ENCODE results near the gene CMTM6.
"Not testable (repeated sequence)": the region's sequence is repeated elsewhere in the genome, so short reads cannot be mapped to it uniquely, and the experiment has no call there.

The CMTM6 gene

DNA sequence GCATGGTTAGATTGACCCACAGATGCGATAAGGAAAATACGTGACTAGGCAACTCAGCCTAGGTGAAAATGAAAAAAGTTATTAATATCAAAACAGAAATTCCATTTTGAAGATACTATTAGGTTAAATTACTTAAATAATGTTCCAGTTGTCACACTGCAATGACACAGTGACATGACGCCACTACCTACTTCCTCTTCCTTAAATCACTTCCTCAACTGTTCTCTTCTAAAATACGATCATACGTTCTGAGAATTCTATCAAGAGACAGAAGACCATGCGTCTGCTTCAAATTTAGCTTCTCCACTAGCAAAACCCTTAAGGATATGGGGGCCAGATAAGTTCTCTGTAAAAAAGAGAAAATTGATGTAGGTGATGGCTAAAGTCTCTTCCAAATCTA lies 18.2 kb downstream of the CMTM6 start:
- H3K4me3 ChIP-seq (ENCODE audit: low read length): no peak overlapping the region
- 100% methylated on average over 3 of the region's 6 CpGs for WGBS (ENCODE audit: insufficient coverage, insufficient read length)
- no peaks in the 10 kb centered on the region for H3K9me3 ChIP-seq (ENCODE audit: control insufficient read depth, insufficient read depth, low read length)
- no peaks in the 10 kb centered on the region for H3K27me3 ChIP-seq (ENCODE audit: control insufficient read depth, insufficient read depth, low read length)
- DNase-seq (ENCODE audit: low read depth, low spot score): no peak
- no peaks in the 10 kb centered on the region for H3K4me1 ChIP-seq (ENCODE audit: control insufficient read depth, insufficient read depth, low read length)
- peaks cover 2% of the 10 kb centered on the region; the same call in 1 of the 2 replicates for H3K36me3 ChIP-seq (ENCODE audit: control insufficient read depth, insufficient read depth, low read length)
- no peak overlapping the region for H3K27ac ChIP-seq (ENCODE audit: low read length)

DNA sequence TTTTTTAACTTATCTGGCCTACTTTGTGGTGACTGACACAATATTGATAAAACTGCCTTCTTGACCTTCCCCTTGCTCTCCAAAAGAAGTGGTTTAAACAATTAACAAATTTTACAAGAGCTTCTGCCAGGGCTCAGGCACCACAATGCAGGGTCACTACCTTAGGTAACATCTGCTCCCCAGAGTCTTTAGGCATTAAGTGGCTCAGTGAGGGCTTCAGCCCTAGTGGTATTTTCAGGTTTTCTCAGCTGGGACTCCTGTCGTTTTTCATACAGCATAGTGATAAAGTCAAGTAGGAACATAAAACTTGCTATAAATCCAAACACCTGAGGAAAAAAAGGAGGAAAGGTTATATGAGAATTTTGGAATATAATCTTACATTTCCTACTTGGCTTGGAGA lies 18.9 kb downstream of the CMTM6 start:
- Histone ChIP-seq H3K4me3 (ENCODE audit: low read length) (no peak overlapping the region), H3K36me3 (ENCODE audit: control insufficient read depth, insufficient read depth, low read length) (peaks cover 2% of the 10 kb centered on the region; the same call in 1 of the 2 replicates), H3K4me1 (ENCODE audit: control insufficient read depth, insufficient read depth, low read length) (no peaks in the 10 kb centered on the region), H3K27me3 (ENCODE audit: control insufficient read depth, insufficient read depth, low read length) (no peaks in the 10 kb centered on the region), H3K27ac (ENCODE audit: low read length) (no peak overlapping the region), H3K9me3 (ENCODE audit: control insufficient read depth, insufficient read depth, low read length) (no peaks in the 10 kb centered on the region)
- DNase-seq (ENCODE audit: low read depth, low spot score): no peak
- WGBS (ENCODE audit: insufficient coverage, insufficient read length): no CpG with 5 or more reads among the region's 1 CpG

DNA sequence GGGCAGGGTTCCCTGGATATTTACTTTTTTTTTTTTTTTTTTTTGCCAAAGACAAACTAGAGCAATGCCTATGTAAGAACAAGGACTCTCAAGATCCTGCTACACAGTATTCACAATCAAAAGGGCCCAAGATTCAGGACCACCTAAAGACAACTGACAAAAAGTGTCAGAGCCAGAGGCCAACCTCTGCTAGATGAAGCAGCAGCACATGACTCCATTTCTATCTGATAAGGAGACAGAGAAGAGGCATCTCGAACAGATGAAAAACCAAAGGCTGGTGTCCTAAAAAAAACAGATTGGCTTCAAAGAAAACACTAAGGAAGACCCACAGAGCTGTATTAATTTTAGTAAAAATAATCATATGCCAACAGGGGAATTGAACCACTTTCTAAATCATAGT lies 20.0 kb downstream of the CMTM6 start:
- Histone ChIP-seq H3K27ac (ENCODE audit: low read length) (no peak overlapping the region), H3K4me1 (ENCODE audit: control insufficient read depth, insufficient read depth, low read length) (no peaks in the 10 kb centered on the region), H3K4me3 (ENCODE audit: low read length) (no peak overlapping the region), H3K36me3 (ENCODE audit: control insufficient read depth, insufficient read depth, low read length) (peaks cover 2% of the 10 kb centered on the region; the same call in 1 of the 2 replicates), H3K9me3 (ENCODE audit: control insufficient read depth, insufficient read depth, low read length) (no peaks in the 10 kb centered on the region), H3K27me3 (ENCODE audit: control insufficient read depth, insufficient read depth, low read length) (no peaks in the 10 kb centered on the region)
- WGBS (ENCODE audit: insufficient coverage, insufficient read length): no CpG with 5 or more reads among the region's 1 CpG
- no peak for DNase-seq (ENCODE audit: low read depth, low spot score)

DNA sequence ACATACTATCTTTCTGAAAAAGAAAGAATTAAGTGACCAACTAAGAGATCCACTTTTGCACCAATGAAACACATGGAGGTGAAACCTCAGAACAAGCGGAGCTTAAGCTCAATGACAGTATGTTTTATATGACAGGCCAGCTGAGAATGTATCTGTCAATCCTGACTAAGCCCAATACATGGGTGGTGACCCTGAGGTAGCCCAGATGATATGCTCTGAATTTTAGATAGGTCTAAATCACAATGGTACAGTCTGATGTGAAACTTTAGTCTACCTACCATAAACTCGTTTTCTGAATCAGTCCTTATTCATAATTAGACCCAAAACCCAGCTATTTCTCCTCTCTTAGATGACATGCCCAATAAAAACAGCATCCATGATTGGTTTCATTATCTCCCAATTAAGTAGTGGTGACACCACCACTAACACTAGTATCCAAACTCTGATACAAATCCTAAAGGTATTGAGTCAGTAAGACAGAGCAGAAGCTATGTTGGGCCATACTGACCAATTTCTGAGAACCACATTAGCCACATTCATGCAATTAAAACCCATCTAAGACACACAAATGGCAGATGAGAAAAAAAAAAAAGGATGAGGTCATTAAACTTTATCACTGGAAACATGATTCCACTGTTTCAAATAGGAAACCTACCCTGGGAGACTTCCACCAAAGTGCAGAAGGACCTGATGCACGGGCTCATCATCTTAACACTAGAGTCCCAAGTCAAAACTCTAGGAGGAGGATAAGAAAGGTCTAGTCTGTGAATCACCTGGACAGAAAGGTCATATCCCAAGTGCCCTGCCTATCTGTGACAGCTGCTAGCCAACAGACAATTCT lies 20.6 kb downstream of the CMTM6 start:
- WGBS (ENCODE audit: insufficient coverage, insufficient read length): no CpG with 5 or more reads among the region's 3 CpGs
- Histone ChIP-seq H3K9me3 (ENCODE audit: control insufficient read depth, insufficient read depth, low read length) (no peaks in the 10 kb centered on the region), H3K27ac (ENCODE audit: low read length) (no peak overlapping the region), H3K4me3 (ENCODE audit: low read length) (no peak overlapping the region), H3K36me3 (ENCODE audit: control insufficient read depth, insufficient read depth, low read length) (peaks cover 2% of the 10 kb centered on the region; the same call in 1 of the 2 replicates), H3K27me3 (ENCODE audit: control insufficient read depth, insufficient read depth, low read length) (no peaks in the 10 kb centered on the region), H3K4me1 (ENCODE audit: control insufficient read depth, insufficient read depth, low read length) (no peaks in the 10 kb centered on the region)
- DNase-seq (ENCODE audit: low read depth, low spot score): no peak

DNA sequence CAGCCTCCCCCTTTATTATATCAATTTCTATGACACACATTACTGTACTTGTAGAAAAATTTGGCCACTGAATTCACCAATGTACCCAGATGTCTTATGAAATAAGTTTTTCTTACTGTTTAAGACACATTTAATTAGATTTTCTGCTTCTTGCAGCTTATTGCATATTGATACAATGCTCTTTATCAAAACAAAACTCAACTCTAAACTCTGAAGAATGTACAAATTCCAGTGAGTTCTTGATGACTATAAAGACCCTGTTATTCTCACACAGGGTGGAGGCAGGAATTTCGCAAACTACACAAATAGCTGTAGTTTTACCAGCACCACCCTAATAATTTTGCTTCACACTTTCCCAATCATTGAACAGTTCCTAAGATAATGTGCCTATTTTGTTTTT lies 22.0 kb downstream of the CMTM6 start:
- H3K27ac ChIP-seq (ENCODE audit: low read length): no peak overlapping the region
- peaks cover 2% of the 10 kb centered on the region; the same call in 1 of the 2 replicates for H3K36me3 ChIP-seq (ENCODE audit: control insufficient read depth, insufficient read depth, low read length)
- WGBS (ENCODE audit: insufficient coverage, insufficient read length): no CpG with 5 or more reads among the region's 1 CpG
- no peaks in the 10 kb centered on the region for H3K27me3 ChIP-seq (ENCODE audit: control insufficient read depth, insufficient read depth, low read length)
- H3K9me3 ChIP-seq (ENCODE audit: control insufficient read depth, insufficient read depth, low read length): no peaks in the 10 kb centered on the region
- no peak for DNase-seq (ENCODE audit: low read depth, low spot score)
- no peak overlapping the region for H3K4me3 ChIP-seq (ENCODE audit: low read length)
- no peaks in the 10 kb centered on the region for H3K4me1 ChIP-seq (ENCODE audit: control insufficient read depth, insufficient read depth, low read length)

DNA sequence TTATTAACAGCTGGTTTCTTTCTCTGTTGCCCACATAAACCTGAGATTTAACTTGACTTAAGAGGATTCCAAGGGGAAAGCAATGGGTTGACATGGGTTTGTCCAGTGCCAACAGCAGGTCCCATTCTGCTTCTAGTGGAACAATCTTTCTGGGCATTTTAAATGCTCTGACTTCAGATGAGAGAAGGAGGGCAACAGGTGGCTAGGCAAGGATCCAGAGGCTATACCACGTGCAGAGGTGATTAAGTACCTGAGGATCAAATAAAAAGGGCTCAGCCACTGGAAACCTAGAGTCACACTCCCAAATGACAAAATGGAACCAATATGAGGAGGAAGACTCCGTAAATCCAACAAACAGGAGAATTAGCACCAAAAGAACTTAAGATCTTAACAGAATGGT lies 28.5 kb downstream of the CMTM6 start:
- Histone ChIP-seq H3K27ac (ENCODE audit: low read length) (no peak overlapping the region), H3K27me3 (ENCODE audit: control insufficient read depth, insufficient read depth, low read length) (no peaks in the 10 kb centered on the region), H3K4me3 (ENCODE audit: low read length) (no peak overlapping the region), H3K4me1 (ENCODE audit: control insufficient read depth, insufficient read depth, low read length) (no peaks in the 10 kb centered on the region), H3K36me3 (ENCODE audit: control insufficient read depth, insufficient read depth, low read length) (no peaks in the 10 kb centered on the region), H3K9me3 (ENCODE audit: control insufficient read depth, insufficient read depth, low read length) (no peaks in the 10 kb centered on the region)
- no peak for DNase-seq (ENCODE audit: low read depth, low spot score)
- WGBS (ENCODE audit: insufficient coverage, insufficient read length): no CpG with 5 or more reads among the region's 2 CpGs

DNA sequence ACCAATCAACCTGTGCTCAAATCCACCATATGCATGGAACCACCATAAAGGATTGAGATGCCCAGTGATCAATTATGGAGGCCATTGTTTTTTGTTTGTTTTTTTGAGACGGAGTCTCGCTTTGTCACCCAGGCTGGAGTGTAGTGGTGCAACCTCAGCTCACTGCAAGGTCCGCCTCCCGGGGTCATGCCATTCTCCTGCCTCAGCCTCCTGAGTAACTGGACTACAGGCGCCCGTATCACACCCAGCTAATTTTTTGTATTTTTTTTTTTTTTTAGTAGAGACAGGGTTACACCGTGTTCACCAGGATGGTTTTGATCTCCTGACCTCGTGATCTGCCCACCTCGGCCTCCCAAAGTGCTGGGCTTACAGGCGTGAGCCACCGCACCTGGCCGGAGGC lies 30.5 kb downstream of the CMTM6 start:
- H3K27me3 ChIP-seq (ENCODE audit: control insufficient read depth, insufficient read depth, low read length); H3K4me1 ChIP-seq (ENCODE audit: control insufficient read depth, insufficient read depth, low read length); H3K9me3 ChIP-seq (ENCODE audit: control insufficient read depth, insufficient read depth, low read length); H3K4me3 ChIP-seq (ENCODE audit: low read length); H3K27ac ChIP-seq (ENCODE audit: low read length); H3K36me3 ChIP-seq (ENCODE audit: control insufficient read depth, insufficient read depth, low read length); DNase-seq (ENCODE audit: low read depth, low spot score): not testable (repeated sequence)
- WGBS (ENCODE audit: insufficient coverage, insufficient read length): no CpG with 5 or more reads among the region's 12 CpGs

DNA sequence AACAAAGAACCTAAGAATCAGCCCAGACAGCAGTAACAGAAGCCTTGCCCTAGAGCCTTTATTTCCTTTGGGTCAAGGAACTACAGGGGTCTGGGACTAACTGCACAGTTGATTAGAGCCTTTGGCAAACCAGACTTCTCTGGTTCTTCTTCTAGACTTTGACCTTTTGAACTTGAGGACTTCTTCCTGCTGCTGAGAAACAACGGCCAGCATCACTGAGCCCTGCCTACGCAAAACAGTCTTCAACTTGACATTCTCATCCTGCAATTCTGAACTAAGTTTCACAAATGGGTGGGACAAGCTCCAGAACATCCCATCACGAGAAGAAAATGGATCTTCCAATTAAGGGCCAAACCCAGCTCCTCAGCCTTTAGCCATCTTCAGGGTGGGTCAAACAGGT lies 31.4 kb downstream of the CMTM6 start:
- no peaks in the 10 kb centered on the region for H3K9me3 ChIP-seq (ENCODE audit: control insufficient read depth, insufficient read depth, low read length)
- no peak overlapping the region for H3K4me3 ChIP-seq (ENCODE audit: low read length)
- 0 out of 2 replicates have a peak, but pooled peaks cover 2% of the 10 kb centered on the region for H3K4me1 ChIP-seq (ENCODE audit: control insufficient read depth, insufficient read depth, low read length)
- no peaks in the 10 kb centered on the region for H3K36me3 ChIP-seq (ENCODE audit: control insufficient read depth, insufficient read depth, low read length)
- no peaks in the 10 kb centered on the region for H3K27me3 ChIP-seq (ENCODE audit: control insufficient read depth, insufficient read depth, low read length)
- DNase-seq (ENCODE audit: low read depth, low spot score): no peak
- no peak overlapping the region for H3K27ac ChIP-seq (ENCODE audit: low read length)
- no CpG with 5 or more reads among the region's 3 CpGs for WGBS (ENCODE audit: insufficient coverage, insufficient read length)

DNA sequence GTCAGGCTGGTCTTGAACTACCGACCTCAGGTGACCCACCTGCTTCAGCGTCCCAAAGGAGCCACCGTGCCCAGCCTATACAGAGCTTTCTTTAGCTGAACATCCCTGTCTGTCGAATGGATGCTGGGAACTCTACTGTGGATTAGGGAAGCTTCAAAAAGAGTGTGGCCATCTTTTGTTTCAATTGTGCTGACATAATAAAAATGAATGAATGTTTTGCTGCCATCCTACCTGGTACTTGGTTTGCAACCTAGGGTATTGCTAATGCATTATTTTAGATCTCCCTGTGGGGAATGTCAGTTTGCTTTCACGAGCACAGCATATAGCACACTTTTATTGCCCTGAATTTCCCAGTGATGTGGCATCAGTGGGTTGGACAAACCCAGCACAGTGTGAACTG lies 32.3 kb downstream of the CMTM6 start:
- H3K4me1 ChIP-seq (ENCODE audit: control insufficient read depth, insufficient read depth, low read length): 0 out of 2 replicates have a peak, but pooled peaks cover 2% of the 10 kb centered on the region
- H3K9me3 ChIP-seq (ENCODE audit: control insufficient read depth, insufficient read depth, low read length): no peaks in the 10 kb centered on the region
- H3K36me3 ChIP-seq (ENCODE audit: control insufficient read depth, insufficient read depth, low read length): no peaks in the 10 kb centered on the region
- WGBS (ENCODE audit: insufficient coverage, insufficient read length): no CpG with 5 or more reads among the region's 5 CpGs
- DNase-seq (ENCODE audit: low read depth, low spot score): no peak
- H3K27me3 ChIP-seq (ENCODE audit: control insufficient read depth, insufficient read depth, low read length): no peaks in the 10 kb centered on the region
- H3K27ac ChIP-seq (ENCODE audit: low read length): no peak overlapping the region
- no peak overlapping the region for H3K4me3 ChIP-seq (ENCODE audit: low read length)

DNA sequence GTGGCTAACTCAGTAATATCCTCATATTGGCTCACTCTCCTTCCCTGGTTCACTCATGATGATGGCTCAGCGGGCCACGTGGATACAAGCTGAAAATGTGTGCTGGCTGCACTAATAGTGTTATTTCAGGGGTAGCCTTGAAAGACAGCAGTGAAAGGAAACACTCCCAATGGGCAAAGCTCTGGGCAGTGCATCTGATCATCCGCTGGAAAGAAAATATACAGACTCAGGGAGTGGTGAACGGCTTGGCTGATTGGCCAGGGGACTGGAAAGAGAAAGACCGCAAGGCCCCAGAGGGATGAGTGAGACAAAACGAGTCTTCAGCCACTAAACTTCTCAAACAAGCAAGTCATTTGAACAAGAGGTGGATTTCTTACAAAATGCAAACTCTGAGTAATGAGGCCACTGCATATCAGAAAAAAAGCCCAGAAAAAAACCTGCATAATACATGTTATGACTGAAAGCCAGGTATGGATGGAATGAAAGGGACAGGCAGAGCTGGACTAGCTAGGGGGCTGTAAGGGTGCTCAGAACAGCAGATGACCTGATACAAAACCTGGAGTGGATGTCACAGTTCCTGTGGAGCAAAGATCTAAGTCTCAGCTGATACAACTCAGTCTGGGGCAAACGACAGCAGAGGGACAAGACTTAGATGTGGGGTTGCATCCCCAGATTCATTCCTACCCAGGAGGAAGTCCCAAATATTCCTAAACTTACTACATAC lies 33.3 kb downstream of the CMTM6 start:
- WGBS (ENCODE audit: insufficient coverage, insufficient read length): no CpG with 5 or more reads among the region's 7 CpGs

More for the DNA sequence above, 33.3 kb downstream of the CMTM6 start:
- 0 out of 2 replicates have a peak, but pooled peaks cover 2% of the 10 kb centered on the region for H3K4me1 ChIP-seq (ENCODE audit: control insufficient read depth, insufficient read depth, low read length)
- H3K27me3 ChIP-seq (ENCODE audit: control insufficient read depth, insufficient read depth, low read length): no peaks in the 10 kb centered on the region
- no peaks in the 10 kb centered on the region for H3K36me3 ChIP-seq (ENCODE audit: control insufficient read depth, insufficient read depth, low read length)
- no peak for DNase-seq (ENCODE audit: low read depth, low spot score)
- no peak overlapping the region for H3K4me3 ChIP-seq (ENCODE audit: low read length)
- H3K9me3 ChIP-seq (ENCODE audit: control insufficient read depth, insufficient read depth, low read length): no peaks in the 10 kb centered on the region
- no peak overlapping the region for H3K27ac ChIP-seq (ENCODE audit: low read length)
